Measurements from ENCODE around the gene RHOV. TPM values are rescaled to one million over a fixed set of nuclear protein-coding genes. Genes with fewer than 3 reads are reported as not detected.

Gene RHOV
- total RNA-seq, 6 experiments from 2014 or later = not detected

DNA sequence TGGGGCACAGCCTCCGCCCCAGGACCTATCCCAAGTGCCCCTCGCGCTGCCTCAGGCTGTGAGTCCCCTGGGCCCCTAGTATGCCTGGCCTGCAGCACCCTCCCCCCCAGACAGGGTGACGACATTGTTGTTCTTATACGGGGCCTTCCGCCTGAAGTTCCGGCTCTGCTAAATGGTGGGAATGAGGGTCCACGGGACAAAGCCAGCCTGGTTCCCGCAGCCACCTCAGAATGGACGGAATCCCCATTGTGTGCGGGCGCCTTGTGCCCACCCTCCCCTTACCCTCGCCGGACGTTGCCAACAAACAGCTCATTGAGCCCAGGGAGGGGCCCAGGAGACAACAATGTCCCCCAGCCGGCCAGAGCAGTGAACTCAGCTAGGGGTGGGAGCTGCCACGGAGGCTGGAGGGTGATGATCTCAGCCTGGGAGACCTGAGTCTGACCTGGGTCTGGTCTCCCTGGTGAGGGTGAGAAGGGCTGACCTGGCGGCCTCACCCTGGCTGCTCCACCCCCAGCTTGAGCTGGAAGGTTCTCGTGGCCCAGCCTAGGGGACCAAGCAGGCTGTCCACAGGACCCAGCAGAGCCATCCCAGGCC, 44.9 kb upstream of the RHOV start:
- H3K27ac ChIP-seq = peak overlapping the region in 1 of 3 donors; percentile 60
- H3K4me3 ChIP-seq = no peak overlapping the region
- H3K27me3 ChIP-seq = no peaks in the 10 kb centered on the region
- peak in 1 of 4 donors; percentile 20 for ATAC-seq
- WGBS (ENCODE audit: insufficient coverage, low coverage, low lambda C conversion rate, missing lambda C conversion rate) = no CpG with 5 or more reads among the region's 19 CpGs
- H3K4me1 ChIP-seq = no peaks in the 10 kb centered on the region
- TF ChIP-seq, protein P1, sequence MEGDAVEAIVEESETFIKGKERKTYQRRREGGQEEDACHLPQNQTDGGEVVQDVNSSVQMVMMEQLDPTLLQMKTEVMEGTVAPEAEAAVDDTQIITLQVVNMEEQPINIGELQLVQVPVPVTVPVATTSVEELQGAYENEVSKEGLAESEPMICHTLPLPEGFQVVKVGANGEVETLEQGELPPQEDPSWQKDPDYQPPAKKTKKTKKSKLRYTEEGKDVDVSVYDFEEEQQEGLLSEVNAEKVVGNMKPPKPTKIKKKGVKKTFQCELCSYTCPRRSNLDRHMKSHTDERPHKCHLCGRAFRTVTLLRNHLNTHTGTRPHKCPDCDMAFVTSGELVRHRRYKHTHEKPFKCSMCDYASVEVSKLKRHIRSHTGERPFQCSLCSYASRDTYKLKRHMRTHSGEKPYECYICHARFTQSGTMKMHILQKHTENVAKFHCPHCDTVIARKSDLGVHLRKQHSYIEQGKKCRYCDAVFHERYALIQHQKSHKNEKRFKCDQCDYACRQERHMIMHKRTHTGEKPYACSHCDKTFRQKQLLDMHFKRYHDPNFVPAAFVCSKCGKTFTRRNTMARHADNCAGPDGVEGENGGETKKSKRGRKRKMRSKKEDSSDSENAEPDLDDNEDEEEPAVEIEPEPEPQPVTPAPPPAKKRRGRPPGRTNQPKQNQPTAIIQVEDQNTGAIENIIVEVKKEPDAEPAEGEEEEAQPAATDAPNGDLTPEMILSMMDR (IDR thresholded peaks at IDR 0.05) = no peak
- no peak for TF ChIP-seq POLR2A (IDR thresholded peaks at IDR 0.05)
- no peaks in the 10 kb centered on the region for H3K36me3 ChIP-seq
- intact Hi-C loops (cut with DNase I) = no loop called here
- no peaks in the 10 kb centered on the region for H3K9me3 ChIP-seq
- DNase-seq = peak in 1 of 3 donors; percentile 28

DNA sequence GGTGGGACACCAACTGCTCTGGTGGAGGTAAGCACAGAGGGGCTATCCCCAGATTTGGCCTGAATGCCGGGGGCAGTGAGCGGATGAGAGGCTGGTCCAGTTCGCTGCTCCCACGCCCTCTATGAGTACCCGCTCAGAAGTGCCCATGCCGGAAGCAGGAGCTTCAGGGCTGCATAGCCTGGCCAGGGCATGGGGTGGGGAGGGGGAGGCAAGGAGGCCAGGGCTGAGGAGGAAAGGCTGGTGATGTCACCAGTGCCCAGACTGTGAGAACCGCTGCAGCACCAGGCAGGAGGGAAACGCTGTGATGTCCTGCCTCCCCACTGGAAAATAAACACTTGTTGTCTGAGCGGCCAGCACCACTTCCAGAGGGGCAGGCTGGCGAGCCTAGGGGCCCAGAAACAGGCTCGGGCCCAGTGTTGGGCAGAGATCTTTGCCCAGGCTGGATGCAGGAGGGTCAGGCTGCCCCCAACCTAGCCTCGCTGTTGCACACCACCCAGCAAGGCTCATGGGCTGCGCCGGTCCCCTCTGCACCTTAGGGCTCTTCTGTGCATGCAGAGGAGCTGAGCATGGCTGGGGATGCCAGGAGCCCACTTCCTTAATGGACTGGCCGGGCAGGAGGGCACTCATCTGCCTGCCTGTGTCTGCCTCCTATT, 44.2 kb upstream of the RHOV start:
- no peaks in the 10 kb centered on the region for H3K9me3 ChIP-seq
- peak in 2 of 3 donors; percentile 22 to 41 for DNase-seq
- no peaks in the 10 kb centered on the region for H3K4me1 ChIP-seq
- WGBS (ENCODE audit: insufficient coverage, low coverage, low lambda C conversion rate, missing lambda C conversion rate) = no CpG with 5 or more reads among the region's 15 CpGs
- TF ChIP-seq POLR2A (IDR thresholded peaks at IDR 0.05) = no peak
- TF ChIP-seq, protein P1 (IDR thresholded peaks at IDR 0.05) = no peak
- peak overlapping the region in 2 of 3 donors; percentile 21 to 60 for H3K27ac ChIP-seq
- H3K4me3 ChIP-seq = no peak overlapping the region
- H3K36me3 ChIP-seq = no peaks in the 10 kb centered on the region
- H3K27me3 ChIP-seq = no peaks in the 10 kb centered on the region
- ATAC-seq = peak in 3 of 4 donors; percentile 7 to 26 (median 8)
- intact Hi-C loops (cut with DNase I) = no loop called here

DNA sequence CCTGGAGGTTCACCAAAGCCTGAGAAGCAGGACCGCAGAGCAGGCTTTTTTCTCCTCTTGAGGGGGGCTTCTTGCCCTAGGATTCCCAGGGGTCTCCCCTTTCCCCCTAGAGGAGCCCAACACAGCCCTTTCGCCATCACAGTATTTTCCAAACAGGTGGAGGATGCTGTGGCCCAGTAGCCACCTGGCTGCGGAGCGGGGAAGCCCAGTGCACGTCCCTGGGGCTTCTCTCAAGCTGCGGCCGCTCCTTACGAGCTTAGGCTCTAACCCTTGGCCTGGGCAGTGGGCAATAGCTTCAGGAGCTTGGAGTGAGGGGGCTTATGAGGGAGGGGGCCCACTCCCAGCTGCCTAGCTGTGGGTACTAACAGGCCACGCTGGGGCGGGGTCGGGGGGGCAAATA, 43.6 kb upstream of the RHOV start:
- no peaks in the 10 kb centered on the region for H3K36me3 ChIP-seq
- no peaks in the 10 kb centered on the region for H3K27me3 ChIP-seq
- no peak for DNase-seq
- H3K9me3 ChIP-seq = no peaks in the 10 kb centered on the region
- 32% methylated on average over 3 of the region's 11 CpGs for WGBS (ENCODE audit: insufficient coverage, low coverage, low lambda C conversion rate, missing lambda C conversion rate)
- H3K4me1 ChIP-seq = no peaks in the 10 kb centered on the region
- intact Hi-C loops (cut with DNase I) = no loop called here
- TF ChIP-seq POLR2A (IDR thresholded peaks at IDR 0.05) = no peak
- TF ChIP-seq, protein P1 (IDR thresholded peaks at IDR 0.05) = no peak
- ATAC-seq = no peak
- no peak overlapping the region for H3K27ac ChIP-seq
- H3K4me3 ChIP-seq = no peak overlapping the region

DNA sequence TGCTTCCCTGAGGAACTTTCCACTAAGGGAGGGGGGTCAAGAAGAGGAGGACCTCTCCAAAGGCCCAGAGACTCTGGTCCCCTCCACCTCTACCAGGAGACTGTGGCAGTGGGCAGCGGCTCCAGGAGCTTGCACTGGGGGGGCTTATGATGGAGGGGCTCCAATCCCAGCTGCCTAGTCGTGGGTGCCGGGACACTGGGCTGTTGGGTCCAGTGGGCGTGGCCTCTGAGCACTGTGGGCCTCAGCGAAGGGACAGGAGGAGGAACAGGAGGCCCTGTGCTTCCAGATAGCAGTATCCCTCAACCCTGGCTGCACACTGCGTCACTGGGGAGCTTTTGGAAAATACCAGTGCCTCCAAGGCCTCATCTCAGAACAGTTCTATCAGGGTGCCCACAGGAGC, 41.6 kb upstream of the RHOV start:
- ATAC-seq = peak in 3 of 4 donors; percentile 13 to 46 (median 25)
- TF ChIP-seq, protein P1 (IDR thresholded peaks at IDR 0.05) = no peak
- no peak for TF ChIP-seq POLR2A (IDR thresholded peaks at IDR 0.05)
- H3K4me1 ChIP-seq = peaks cover 0 to 15% (median 7%) of the 10 kb centered on the region in 4 donors
- no peak overlapping the region for H3K4me3 ChIP-seq
- H3K27ac ChIP-seq = peak overlapping the region in 1 of 3 donors; percentile 51
- no CpG with 5 or more reads among the region's 6 CpGs for WGBS (ENCODE audit: insufficient coverage, low coverage, low lambda C conversion rate, missing lambda C conversion rate)
- intact Hi-C loops (cut with DNase I) = no loop called here
- DNase-seq = no peak
- H3K36me3 ChIP-seq = no peaks in the 10 kb centered on the region
- H3K27me3 ChIP-seq = no peaks in the 10 kb centered on the region
- H3K9me3 ChIP-seq = no peaks in the 10 kb centered on the region
